GM06990 (cell line): Measurements from ENCODE around the gene ACTA2.

Experiments
- DNase-seq: peaks from one replicate; pipeline ENCODE4 v3.0.0-alpha.2; 2011; ENCODE audit not compliant: insufficient read length; ENCODE audit errors: extremely low read depth
- H3K27me3 ChIP-seq: replicated peaks from 2 replicates; pipeline ENCODE4 v1.6.0; 2011; ENCODE audit warnings: low read length; ENCODE audit not compliant: control insufficient read depth, insufficient read depth
- H3K36me3 ChIP-seq: 2 replicates; pipeline ENCODE4 v1.5.1; 2011; ENCODE audit warnings: low read length; ENCODE audit not compliant: control insufficient read depth, insufficient read depth
- H3K4me3 ChIP-seq: replicated peaks from 2 replicates; pipeline ENCODE4 v1.5.1; 2011; ENCODE audit warnings: low read depth, mild to moderate bottlenecking, control low read depth, low read length
- TF ChIP-seq, protein P1 (sequence below): IDR thresholded peaks from 2 replicates; pipeline ENCODE4 v1.5.1; 2011; ENCODE audit warnings: low read length, control low read depth, mild to moderate bottlenecking, inconsistent platforms; ENCODE audit not compliant: insufficient read depth, poor library complexity, severe bottlenecking

Gene ACTA2

DNA sequence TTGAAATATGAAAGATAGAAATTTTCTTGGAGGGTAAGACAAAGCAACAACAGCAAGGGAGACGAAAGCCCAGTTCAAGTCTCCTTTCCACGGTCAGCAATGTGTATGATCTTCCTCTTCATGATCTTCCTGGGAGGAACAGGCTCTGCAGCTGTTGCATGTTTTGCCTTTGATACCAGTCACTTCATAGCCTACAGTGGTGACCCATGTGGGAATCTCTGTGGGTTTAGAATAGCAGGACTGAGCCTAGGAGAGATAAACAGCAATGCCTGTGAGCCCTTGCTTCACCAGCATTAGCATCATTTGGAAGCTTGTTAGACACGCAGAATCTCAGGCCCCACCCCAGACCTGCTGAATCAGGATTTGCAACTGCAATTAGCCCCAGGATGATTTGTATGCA, 40.7 kb downstream of the ACTA2 start:
- no peaks in the 10 kb centered on the region for H3K27me3 ChIP-seq
- no peak for DNase-seq

DNA sequence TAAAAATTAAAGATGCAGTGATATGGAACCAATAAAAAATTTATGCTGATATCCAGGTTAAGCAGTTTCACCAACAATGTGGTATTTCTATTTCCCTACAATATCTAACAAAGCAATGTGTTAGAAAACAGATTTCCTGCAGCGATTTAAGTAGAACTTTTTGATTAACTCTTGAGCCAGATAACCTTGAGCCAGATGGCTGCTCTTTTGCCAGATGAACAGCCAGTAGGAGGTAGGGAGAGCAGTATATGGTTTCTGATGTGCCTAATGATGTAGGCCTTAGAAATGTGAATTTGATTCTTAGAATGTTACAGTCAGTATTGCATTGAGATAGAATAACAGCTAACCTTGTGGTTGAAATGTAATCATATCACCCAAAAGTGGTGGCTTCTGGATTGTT, 41.5 kb downstream of the ACTA2 start:
- H3K4me3 ChIP-seq: no peak overlapping the region
- H3K27me3 ChIP-seq: no peaks in the 10 kb centered on the region
- DNase-seq: no peak
- H3K36me3 ChIP-seq: peaks cover 15% of the 10 kb centered on the region
- TF ChIP-seq, protein P1, sequence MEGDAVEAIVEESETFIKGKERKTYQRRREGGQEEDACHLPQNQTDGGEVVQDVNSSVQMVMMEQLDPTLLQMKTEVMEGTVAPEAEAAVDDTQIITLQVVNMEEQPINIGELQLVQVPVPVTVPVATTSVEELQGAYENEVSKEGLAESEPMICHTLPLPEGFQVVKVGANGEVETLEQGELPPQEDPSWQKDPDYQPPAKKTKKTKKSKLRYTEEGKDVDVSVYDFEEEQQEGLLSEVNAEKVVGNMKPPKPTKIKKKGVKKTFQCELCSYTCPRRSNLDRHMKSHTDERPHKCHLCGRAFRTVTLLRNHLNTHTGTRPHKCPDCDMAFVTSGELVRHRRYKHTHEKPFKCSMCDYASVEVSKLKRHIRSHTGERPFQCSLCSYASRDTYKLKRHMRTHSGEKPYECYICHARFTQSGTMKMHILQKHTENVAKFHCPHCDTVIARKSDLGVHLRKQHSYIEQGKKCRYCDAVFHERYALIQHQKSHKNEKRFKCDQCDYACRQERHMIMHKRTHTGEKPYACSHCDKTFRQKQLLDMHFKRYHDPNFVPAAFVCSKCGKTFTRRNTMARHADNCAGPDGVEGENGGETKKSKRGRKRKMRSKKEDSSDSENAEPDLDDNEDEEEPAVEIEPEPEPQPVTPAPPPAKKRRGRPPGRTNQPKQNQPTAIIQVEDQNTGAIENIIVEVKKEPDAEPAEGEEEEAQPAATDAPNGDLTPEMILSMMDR: no peak

More for the DNA sequence above, 40.7 kb downstream of the ACTA2 start:
- Histone ChIP-seq H3K36me3 (peaks cover 16% of the 10 kb centered on the region), H3K4me3 (no peak overlapping the region)
- TF ChIP-seq, protein P1: no peak

DNA sequence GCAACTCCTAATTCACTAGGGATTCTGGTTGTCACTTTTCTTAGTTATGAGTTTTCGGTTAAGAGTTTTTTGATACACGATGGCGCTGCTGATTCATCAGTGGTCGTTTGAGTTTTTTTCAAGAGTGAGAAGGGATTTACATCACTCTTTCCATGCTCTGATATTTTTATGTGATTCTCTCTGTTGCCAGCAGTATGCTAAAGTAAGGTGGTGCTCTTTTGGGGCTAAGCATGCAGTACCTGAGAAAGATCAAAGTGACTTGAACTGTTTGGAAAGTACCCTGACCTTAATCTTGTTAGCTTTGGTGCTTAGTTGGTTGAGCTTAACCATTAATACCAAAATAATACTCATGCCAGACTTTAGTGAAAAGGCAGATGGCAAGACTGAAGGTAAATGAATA, 44.4 kb downstream of the ACTA2 start:
- no peaks in the 10 kb centered on the region for H3K27me3 ChIP-seq
- DNase-seq: no peak
- TF ChIP-seq, protein P1: no peak
- peaks cover 12% of the 10 kb centered on the region for H3K36me3 ChIP-seq
- no peak overlapping the region for H3K4me3 ChIP-seq

DNA sequence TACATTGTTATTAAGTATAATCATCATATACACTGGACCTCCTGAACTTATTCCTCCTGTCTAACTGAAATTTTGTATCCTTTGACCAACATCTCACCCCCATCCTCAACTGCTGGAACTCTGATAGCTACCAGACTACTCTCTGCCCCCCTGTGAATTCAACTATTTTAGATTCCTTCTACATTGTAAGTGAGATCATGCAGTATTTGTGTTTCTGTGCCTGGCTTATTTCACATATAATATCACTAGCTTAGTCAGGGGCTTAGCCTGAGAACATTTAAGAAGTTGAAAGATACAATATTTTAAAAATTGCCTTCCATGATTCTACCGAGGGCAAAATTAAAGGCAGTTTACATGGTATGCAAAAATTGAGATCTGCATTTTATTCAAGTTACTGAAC, 45.7 kb downstream of the ACTA2 start:
- no peak for DNase-seq
- no peaks in the 10 kb centered on the region for H3K27me3 ChIP-seq
- H3K36me3 ChIP-seq: peaks cover 8% of the 10 kb centered on the region
- TF ChIP-seq, protein P1: no peak
- no peak overlapping the region for H3K4me3 ChIP-seq

DNA sequence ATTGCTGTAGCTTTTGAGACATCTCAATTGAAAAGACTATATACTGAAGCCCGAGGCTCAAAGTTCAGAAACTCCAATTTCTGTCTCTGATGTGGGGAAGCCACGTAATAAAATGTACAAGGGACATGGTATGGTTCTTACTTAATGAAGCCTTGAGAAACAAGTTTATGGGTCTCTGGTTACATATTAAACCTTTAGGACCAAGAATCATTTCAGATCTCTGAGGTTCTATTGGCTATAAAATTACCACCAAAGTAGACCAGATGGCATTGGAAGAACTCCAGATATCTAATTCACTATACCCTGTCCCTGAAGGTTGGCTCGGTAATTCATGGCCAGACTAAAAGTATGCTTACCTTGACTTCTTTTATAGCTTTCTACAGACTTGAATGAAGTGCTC, 48.9 kb downstream of the ACTA2 start:
- Histone ChIP-seq H3K27me3 (no peaks in the 10 kb centered on the region), H3K36me3 (peaks cover 6% of the 10 kb centered on the region)

More for the DNA sequence above, 48.9 kb downstream of the ACTA2 start:
- TF ChIP-seq, protein P1: no peak
- H3K4me3 ChIP-seq: no peak overlapping the region
- no peak for DNase-seq
